SK-N-SH (cell line): ENCODE measurements around the gene TP53I11. TPM values are rescaled to one million over a fixed set of nuclear protein-coding genes. Genes with fewer than 3 reads are reported as not detected.

ENCODE experiments used
- CTCF ChIA-PET: fragments of 300-600, 350-600 bp; formaldehyde crosslinking; extraction: SDS; loops from one replicate; lab custom pipeline; 2021; lab: Yijun Ruan, JAX
- POLR2A ChIA-PET: fragments of 350-600 bp; sonication (Branson Sonifier 250); formaldehyde crosslinking; extraction: SDS; loops from one replicate; lab custom pipeline; 2020; ENCODE audit warnings: antibody characterized with exemption, inconsistent platforms; lab: Yijun Ruan, JAX
- DNase-seq: peaks from one replicate; pipeline ENCODE4 v3.0.0; 2012
- H2AFZ ChIP-seq: fragments of 200-600 bp; sonication (generic); 2 replicates; pipeline ENCODE4 v1.8.1; 2016; ENCODE audit warnings: antibody characterized with exemption, mild to moderate bottlenecking, low read depth
- H3F3A ChIP-seq: fragments of 200-600 bp; sonication (generic); replicated peaks from 2 replicates; pipeline ENCODE3; 2016; ENCODE audit warnings: antibody characterized with exemption, mild to moderate bottlenecking; ENCODE audit not compliant: insufficient read depth
- H3K27ac ChIP-seq, 2 experiments: fragments of 200-500 bp in 1 of 2; fragments of 200-600 bp in 1 of 2; sonication (Bioruptor generic) in 1 of 2; sonication (generic), shearing (Covaris generic) in 1 of 2; 2 replicates each; pipeline versions ENCODE4 v1.5.1 to v1.6.1; 2014 to 2016; ENCODE audit warnings: low read depth in 2 of 2, inconsistent platforms in 1 of 2, low read length in 1 of 2, mild to moderate bottlenecking in 1 of 2, mixed read lengths in 1 of 2
- H3K27me3 ChIP-seq: fragments of 200-600 bp; sonication (generic), shearing (Covaris generic); 2 replicates; pipeline ENCODE4 v1.6.1; 2016; ENCODE audit warnings: mixed run types; ENCODE audit not compliant: insufficient read depth
- H3K36me3 ChIP-seq, 2 experiments: fragments of 200-500 bp in 1 of 2; fragments of 200-600 bp in 1 of 2; sonication (Bioruptor generic) in 1 of 2; sonication (generic) in 1 of 2; replicated peaks in 1 of 2; 2 replicates each; pipeline versions ENCODE3 to v1.5.1; 2014 to 2016; ENCODE audit warnings: low read length in 1 of 2, mild to moderate bottlenecking in 1 of 2; ENCODE audit not compliant: insufficient read depth in 2 of 2, control insufficient read depth in 1 of 2
- H3K4me1 ChIP-seq, 2 experiments: fragments of 200-500 bp in 1 of 2; fragments of 200-600 bp in 1 of 2; sonication (Bioruptor generic) in 1 of 2; sonication (generic), shearing (Covaris generic) in 1 of 2; 2 replicates each; pipeline versions ENCODE4 v1.5.1 to v1.6.1; 2014 to 2016; ENCODE audit warnings: low read depth in 1 of 2, low read length in 1 of 2, mixed run types in 1 of 2; ENCODE audit not compliant: insufficient read depth in 2 of 2, control insufficient read depth in 1 of 2
- H3K4me2 ChIP-seq: fragments of 200-600 bp; sonication (generic), shearing (Covaris generic); 2 replicates; pipeline ENCODE4 v1.6.1; 2017; ENCODE audit warnings: mixed run types
- H3K4me3 ChIP-seq, 2 experiments: fragments of 200-500 bp in 1 of 2; fragments of 200-600 bp in 1 of 2; sonication (Bioruptor generic) in 1 of 2; sonication (generic), shearing (Covaris generic) in 1 of 2; 2 replicates each; pipeline versions ENCODE4 v1.5.1 to v1.8.1; 2014 to 2016; ENCODE audit warnings: low read depth in 2 of 2, inconsistent platforms in 1 of 2, low read length in 1 of 2, mild to moderate bottlenecking in 1 of 2, mixed read lengths in 1 of 2, moderate library complexity in 1 of 2
- H3K79me2 ChIP-seq: fragments of 200-600 bp; sonication (generic); 2 replicates; pipeline ENCODE4 v1.8.1; 2017; ENCODE audit warnings: mild to moderate bottlenecking; ENCODE audit not compliant: insufficient read depth
- H3K9ac ChIP-seq: fragments of 200-600 bp; sonication (generic); 2 replicates; pipeline ENCODE4 v1.6.1; 2017; ENCODE audit warnings: mixed run types
- H3K9me2 ChIP-seq: fragments of 200-600 bp; sonication (generic); 2 replicates; pipeline ENCODE4 v1.6.1; 2017; ENCODE audit warnings: mixed run types
- H3K9me3 ChIP-seq: fragments of 200-600 bp; sonication (generic); 2 replicates; pipeline ENCODE4 v1.6.1; 2017; ENCODE audit warnings: mixed run types, mild to moderate bottlenecking, moderate library complexity
- H4K20me1 ChIP-seq: fragments of 200-600 bp; sonication (generic); 2 replicates; pipeline ENCODE4 v1.6.1; 2017; ENCODE audit warnings: mild to moderate bottlenecking, mixed run types; ENCODE audit not compliant: insufficient read depth
- CHD2 ChIP-seq: fragments of 150-350 bp; IDR thresholded peaks from 2 replicates; pipeline ENCODE4 v1.6.1; 2018; ENCODE audit warnings: low read length; ENCODE audit not compliant: partially characterized antibody
- GABPA ChIP-seq: IDR thresholded peaks from 2 replicates; pipeline ENCODE4 v1.4.0; 2012; ENCODE audit warnings: low read depth, mild to moderate bottlenecking
- GATA2 ChIP-seq: sonication (generic); formaldehyde crosslinking; IDR thresholded peaks from 2 replicates; pipeline ENCODE4 v1.5.0; 2020; ENCODE audit warnings: mild to moderate bottlenecking, missing genetic modification reagents
- MEF2A ChIP-seq: IDR thresholded peaks from 2 replicates; pipeline ENCODE4 v1.4.0; 2012; ENCODE audit warnings: low read depth, borderline replicate concordance
- MXI1 ChIP-seq: IDR thresholded peaks from 2 replicates; pipeline ENCODE4 v1.6.1; 2012; ENCODE audit warnings: mild to moderate bottlenecking, low read depth, low read length, improper control_type of control experiment
- NFIC ChIP-seq: IDR thresholded peaks from 2 replicates; pipeline ENCODE4 v1.4.0; 2012; ENCODE audit warnings: borderline replicate concordance
- RCOR1 ChIP-seq: fragments of 150-350 bp; IDR thresholded peaks from 2 replicates; pipeline ENCODE4 v1.6.1; 2017; ENCODE audit warnings: antibody characterized with exemption, low read length
- WGBS: methylation state at CpG from one replicate; pipeline ENCODE4 v1.1.6; 2017; ENCODE audit warnings: low lambda C conversion rate; 5-methylcytosine and 5-hydroxymethylcytosine counted together
- polyA plus RNA-seq, 3 experiments: library from polyadenylated mRNA; depleted of rRNA; stranded (reverse); fragments of >200 nt; gene quantifications; 2 replicates each; pipeline ENCODE4 v1.2.3, GENCODE V29; 2012
- TF ChIP-seq, protein P1 (sequence below): IDR thresholded peaks from 2 replicates; pipeline ENCODE4 v1.4.0; 2012; ENCODE audit warnings: low read depth, borderline replicate concordance
- TF ChIP-seq, protein P2 (sequence below): IDR thresholded peaks from 2 replicates; pipeline ENCODE4; 2012
- TF ChIP-seq, protein P3 (sequence below): IDR thresholded peaks from 2 replicates; pipeline ENCODE4 v1.6.1; 2012; ENCODE audit warnings: mild to moderate bottlenecking, low read depth, low read length, moderate library complexity
- TF ChIP-seq, protein P4 (sequence below): IDR thresholded peaks from 2 replicates; pipeline ENCODE4 v1.4.0; 2012; ENCODE audit warnings: low read depth

TP53I11 gene
- polyA plus RNA-seq, 1 of the 3 experiments (the other 2 are of a cell fraction) = 6.6 TPM

DNA sequence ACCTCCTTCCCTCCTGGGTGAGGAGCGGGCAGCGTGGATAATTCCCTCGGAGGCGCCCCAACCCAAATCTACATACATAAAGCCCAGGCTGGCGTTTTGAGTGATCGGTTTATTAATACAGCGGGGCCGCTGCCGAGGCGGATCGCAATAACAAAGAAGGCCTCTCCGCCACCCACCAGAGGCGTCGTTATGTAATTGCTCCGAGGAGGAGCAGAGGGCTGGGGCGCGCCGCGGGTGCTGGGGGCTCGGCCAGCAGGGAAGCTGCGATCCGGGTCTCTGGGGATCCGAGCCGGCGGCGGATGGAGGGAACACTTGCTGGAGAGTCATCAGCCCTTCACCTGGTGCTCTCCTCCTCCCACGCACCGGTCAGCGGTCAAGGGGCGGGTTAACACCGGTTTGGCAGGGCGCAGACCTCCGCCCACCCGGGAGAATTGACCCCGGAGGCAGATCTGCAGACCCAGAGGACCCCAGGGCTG lies 6.4 kb upstream of the TP53I11 start:
- no peaks in the 10 kb centered on the region for H3K27me3 ChIP-seq
- CTCF ChIA-PET = interaction anchor here (1.0 to 5.2 kb wide), 2 partner anchors 12 to 146 kb away, joined by 3 to 19 read pairs; no protein-coding TSS in a partner anchor

More for the DNA sequence above, 6.4 kb upstream of the TP53I11 start:
- no peak overlapping the region for H3K27ac ChIP-seq
- no peak overlapping the region for H2AFZ ChIP-seq
- H3F3A ChIP-seq = peaks cover under 1% of the 10 kb centered on the region
- no peak for DNase-seq
- 91% methylated on average over 17 of the region's 35 CpGs for WGBS
- no peak overlapping the region for H3K4me2 ChIP-seq
- POLR2A ChIA-PET = no interaction called here
- no peak overlapping the region for H3K4me3 ChIP-seq
- TF ChIP-seq MEF2A (no peak), GABPA (no peak), RCOR1 (no peak), MXI1 (no peak), CHD2 (no peak), GATA2 (CRISPR knock-in tag) (no peak), NFIC (no peak)
- TF ChIP-seq, protein P1, sequence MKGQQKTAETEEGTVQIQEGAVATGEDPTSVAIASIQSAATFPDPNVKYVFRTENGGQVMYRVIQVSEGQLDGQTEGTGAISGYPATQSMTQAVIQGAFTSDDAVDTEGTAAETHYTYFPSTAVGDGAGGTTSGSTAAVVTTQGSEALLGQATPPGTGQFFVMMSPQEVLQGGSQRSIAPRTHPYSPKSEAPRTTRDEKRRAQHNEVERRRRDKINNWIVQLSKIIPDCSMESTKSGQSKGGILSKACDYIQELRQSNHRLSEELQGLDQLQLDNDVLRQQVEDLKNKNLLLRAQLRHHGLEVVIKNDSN = no peak
- TF ChIP-seq, protein P2, sequence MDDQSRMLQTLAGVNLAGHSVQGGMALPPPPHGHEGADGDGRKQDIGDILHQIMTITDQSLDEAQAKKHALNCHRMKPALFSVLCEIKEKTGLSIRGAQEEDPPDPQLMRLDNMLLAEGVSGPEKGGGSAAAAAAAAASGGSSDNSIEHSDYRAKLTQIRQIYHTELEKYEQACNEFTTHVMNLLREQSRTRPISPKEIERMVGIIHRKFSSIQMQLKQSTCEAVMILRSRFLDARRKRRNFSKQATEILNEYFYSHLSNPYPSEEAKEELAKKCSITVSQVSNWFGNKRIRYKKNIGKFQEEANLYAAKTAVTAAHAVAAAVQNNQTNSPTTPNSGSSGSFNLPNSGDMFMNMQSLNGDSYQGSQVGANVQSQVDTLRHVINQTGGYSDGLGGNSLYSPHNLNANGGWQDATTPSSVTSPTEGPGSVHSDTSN = no peak
- TF ChIP-seq, protein P3, sequence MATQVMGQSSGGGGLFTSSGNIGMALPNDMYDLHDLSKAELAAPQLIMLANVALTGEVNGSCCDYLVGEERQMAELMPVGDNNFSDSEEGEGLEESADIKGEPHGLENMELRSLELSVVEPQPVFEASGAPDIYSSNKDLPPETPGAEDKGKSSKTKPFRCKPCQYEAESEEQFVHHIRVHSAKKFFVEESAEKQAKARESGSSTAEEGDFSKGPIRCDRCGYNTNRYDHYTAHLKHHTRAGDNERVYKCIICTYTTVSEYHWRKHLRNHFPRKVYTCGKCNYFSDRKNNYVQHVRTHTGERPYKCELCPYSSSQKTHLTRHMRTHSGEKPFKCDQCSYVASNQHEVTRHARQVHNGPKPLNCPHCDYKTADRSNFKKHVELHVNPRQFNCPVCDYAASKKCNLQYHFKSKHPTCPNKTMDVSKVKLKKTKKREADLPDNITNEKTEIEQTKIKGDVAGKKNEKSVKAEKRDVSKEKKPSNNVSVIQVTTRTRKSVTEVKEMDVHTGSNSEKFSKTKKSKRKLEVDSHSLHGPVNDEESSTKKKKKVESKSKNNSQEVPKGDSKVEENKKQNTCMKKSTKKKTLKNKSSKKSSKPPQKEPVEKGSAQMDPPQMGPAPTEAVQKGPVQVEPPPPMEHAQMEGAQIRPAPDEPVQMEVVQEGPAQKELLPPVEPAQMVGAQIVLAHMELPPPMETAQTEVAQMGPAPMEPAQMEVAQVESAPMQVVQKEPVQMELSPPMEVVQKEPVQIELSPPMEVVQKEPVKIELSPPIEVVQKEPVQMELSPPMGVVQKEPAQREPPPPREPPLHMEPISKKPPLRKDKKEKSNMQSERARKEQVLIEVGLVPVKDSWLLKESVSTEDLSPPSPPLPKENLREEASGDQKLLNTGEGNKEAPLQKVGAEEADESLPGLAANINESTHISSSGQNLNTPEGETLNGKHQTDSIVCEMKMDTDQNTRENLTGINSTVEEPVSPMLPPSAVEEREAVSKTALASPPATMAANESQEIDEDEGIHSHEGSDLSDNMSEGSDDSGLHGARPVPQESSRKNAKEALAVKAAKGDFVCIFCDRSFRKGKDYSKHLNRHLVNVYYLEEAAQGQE = no peak
- TF ChIP-seq, protein P4, sequence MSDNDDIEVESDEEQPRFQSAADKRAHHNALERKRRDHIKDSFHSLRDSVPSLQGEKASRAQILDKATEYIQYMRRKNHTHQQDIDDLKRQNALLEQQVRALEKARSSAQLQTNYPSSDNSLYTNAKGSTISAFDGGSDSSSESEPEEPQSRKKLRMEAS = no peak
- no peaks in the 10 kb centered on the region for H3K9me2 ChIP-seq
- H3K36me3 ChIP-seq = no peaks in the 10 kb centered on the region
- H3K9me3 ChIP-seq = no peaks in the 10 kb centered on the region
- no peaks in the 10 kb centered on the region for H3K79me2 ChIP-seq
- no peak overlapping the region for H3K9ac ChIP-seq
- H4K20me1 ChIP-seq = no peaks in the 10 kb centered on the region
- peaks cover 4% of the 10 kb centered on the region in 2 experiments; a peak in 2 of 4 replicates for H3K4me1 ChIP-seq
